Measurements from ENCODE around the gene PML.

Gene PML

DNA sequence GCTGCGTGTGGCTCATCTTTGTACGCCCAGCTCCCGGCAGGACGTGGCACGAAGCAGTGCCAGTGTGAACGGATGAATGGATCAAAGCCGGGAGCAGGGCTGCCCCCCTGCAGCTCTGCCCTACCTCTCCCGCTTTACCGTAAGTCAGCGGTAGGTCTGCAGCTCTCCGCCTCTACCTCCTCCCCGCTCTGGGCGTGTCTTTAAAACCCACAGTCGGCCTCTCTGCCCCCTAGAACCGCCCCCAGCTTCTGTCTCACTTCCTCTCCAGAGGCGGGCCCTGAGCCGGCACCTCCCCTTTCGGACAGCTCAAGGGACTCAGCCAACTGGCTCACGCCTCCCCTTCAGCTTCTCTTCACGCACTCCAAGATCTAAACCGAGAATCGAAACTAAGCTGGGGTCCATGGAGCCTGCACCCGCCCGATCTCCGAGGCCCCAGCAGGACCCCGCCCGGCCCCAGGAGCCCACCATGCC lies at the start of gene PML:
Gene PML, plus strand, starts transcription at position 304 of the 471 bp plus-strand sequence. Its CDS starts 97 bp downstream, at position 401.
- peak; percentile 98 for DNase-seq

DNA sequence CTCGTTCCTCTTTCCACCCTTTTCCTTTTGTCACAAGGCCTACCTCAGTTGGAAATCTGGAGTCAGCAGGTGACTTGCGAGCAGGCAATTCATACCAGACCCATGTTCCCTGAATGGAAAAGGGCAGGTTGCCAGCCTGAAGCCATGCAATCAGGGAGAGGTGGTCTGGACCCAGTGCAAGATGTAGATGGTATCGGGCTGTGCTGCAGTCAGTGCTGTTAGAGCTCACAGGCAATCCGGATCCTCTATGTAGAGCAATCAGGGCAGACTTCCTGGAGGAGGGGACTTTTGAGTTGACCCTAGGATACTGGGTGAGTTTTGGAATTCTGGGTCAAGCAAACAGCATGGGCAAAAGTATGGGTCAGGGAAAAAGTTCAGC lies 49.4 kb upstream of the PML start:
- no peak for DNase-seq

DNA sequence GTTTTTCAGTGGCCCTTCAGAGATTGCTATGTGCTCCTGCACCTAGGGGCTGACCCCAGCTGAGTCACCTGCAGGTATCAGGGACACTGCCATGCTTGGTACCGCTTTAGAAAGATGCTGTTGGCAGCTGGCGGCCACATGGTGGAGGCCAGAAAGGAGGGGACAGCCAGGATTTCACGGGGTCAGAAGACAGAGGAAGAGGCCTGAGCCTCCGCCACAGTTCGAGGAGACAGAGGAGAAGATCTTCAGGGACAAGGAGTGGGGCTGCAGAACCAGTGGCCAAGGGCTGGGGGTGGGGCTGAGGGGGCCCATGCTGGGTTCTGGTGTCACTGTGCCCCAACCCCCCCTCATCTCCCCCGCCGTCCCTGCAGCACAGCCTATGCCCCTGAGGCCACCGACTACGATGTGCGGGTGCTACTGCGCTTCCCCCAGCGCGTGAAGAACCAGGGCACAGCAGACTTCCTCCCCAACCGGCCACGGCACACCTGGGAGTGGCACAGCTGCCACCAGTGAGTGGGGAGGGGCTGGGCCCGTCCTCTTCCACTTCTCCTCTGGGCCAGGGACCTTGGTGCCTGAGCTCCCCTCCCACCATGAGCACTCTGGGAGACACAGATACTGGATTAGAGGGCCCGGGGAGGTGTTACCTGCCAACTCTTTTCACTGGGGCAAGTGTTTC lies 48.3 kb upstream of the PML start:
- DNase-seq, result no peak

DNA sequence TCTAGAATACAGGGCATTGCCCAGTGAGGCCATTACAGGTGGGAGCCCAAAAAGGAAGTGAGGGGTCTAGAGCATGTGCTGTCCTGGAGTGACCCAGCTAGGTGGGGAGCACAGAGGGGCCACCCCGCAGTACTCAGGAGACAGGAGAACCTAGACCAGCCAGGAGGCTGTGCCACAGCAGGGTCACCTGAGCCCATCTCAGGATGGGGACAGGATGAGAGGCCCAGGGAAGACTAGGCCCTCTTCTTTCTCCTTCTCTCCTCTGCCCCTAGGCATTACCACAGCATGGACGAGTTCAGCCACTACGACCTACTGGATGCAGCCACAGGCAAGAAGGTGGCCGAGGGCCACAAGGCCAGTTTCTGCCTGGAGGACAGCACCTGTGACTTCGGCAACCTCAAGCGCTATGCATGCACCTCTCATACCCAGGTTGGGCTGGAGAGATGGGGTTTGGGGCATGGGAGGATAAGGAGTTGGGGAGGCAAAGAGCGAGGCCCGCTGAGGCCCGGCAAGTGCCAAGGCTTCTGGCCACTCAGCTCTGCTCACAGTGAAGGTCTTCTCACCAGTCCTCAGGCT lies 47.6 kb upstream of the PML start:
- no peak for DNase-seq

GRCh38 chr15:73947651-73948050 lies 46.9 kb upstream of the PML start:
- no peak for DNase-seq

DNA sequence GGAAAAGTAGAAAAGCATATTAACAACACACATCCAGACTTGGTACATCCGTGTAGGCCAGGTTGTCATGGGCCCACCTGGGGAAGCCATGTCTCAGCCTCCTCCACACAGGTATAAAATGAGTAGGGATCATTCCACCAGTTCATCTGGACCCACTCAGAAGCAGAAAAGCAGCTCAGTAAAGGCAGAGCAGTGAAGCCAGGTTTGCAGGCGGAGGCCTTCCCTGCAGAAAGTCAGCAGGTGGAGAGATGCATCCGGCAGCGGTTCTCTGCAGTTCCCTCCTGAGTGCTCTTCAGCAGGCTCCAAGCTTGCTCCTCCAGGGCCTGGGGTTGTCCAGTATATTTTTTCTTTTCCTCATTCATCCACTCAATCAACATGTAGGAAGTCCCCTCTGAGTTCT lies 46.1 kb upstream of the PML start:
- no peak for DNase-seq

DNA sequence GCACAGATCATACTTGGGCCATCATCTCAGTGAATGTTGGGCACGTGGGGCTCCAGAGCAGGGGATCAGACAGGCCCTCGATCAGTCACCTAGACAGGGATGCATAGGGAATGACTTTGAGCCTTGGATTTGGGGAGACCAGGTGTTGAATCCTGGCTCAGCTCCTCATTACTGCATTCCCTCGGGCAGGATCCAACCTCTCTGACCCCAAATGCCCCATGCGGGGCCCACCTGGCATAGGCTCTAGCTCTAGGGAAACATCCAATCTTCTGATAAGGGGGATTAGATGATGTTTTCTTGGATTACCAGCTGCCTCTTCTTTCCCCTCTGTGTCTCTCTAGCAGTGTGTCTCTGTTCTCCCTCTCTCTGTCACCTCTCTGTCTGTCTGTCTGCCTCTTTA lies 45.5 kb upstream of the PML start:
- no peak for DNase-seq

- no peak for DNase-seq
These were observed 45.0 kb upstream of the PML start for GRCh38 chr15:73949496-73949895.

DNA sequence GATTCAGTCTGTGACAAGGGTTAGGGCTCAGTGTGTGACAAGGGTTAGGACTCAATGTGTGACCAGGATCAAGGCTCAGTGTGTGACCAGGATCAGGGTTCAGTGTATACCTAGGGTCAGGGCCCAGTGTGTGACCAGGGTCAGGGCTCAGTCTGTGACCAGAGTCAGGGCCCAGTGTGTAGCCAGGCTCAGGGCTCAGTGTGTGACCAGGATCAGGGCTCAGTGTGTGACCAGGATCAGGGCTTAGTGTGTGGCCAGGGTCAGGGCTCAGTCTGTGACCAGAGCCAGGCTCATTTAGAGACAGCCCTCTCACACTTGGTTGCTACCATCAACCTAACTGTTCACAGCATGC lies 44.1 kb upstream of the PML start:
- DNase-seq, result no peak

DNA sequence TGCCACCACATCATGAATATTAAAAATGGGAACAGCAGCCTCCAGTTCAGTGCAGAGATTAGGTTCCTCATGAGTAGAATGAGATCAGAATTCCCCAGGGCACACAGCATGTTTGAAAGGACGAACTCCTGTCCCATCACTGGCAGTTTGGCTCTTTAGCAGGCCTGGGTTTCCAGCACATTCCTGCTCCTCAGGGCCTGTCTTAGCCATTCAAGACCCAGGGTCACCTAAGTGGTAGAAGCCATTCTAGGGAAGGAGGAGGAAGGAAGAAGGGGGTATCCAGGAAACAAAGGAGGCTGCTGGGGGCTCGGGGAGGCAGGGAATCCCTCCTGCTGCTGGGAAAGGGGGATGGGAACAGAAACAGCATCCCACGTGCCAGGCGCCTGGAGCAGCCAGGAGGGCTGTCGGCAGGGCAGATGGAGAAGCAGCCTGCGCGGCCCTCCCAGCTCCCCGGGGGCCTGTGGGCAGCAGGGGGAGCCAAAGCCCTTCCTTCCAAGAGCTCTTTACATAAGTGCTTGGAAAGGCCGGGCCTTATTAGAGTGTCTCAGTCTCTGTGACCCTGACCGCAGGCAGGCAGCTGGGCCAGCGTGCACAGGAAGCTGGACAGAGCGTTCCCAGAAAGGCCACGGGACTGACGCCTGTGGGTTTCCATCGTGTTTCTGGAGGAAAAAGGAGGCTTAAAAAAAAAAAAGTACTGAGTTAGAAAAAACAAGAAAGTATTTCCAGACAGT lies 43.5 kb upstream of the PML start:
- DNase-seq, result peak; percentile 72 to 77

DNA sequence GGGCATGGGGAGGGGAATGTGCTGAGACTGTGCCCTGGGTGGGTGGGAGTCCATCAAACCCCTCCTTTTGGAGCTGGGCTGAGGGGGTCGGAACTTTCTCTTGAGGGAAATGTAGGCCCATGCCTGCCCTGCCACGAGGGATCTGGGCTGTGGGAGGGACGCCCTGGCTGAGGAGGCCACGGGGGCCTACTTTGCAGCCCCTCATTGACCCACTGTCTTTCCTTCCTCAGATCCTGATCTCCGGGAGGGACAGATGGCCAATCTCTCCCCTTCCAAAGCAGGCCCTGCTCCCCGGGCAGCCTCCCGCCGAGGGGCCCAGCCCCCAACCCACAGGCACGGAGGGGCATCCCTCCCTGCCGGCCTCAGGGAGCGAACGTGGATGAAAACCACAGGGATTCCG lies 42.9 kb upstream of the PML start:
- no peak for DNase-seq

DNA sequence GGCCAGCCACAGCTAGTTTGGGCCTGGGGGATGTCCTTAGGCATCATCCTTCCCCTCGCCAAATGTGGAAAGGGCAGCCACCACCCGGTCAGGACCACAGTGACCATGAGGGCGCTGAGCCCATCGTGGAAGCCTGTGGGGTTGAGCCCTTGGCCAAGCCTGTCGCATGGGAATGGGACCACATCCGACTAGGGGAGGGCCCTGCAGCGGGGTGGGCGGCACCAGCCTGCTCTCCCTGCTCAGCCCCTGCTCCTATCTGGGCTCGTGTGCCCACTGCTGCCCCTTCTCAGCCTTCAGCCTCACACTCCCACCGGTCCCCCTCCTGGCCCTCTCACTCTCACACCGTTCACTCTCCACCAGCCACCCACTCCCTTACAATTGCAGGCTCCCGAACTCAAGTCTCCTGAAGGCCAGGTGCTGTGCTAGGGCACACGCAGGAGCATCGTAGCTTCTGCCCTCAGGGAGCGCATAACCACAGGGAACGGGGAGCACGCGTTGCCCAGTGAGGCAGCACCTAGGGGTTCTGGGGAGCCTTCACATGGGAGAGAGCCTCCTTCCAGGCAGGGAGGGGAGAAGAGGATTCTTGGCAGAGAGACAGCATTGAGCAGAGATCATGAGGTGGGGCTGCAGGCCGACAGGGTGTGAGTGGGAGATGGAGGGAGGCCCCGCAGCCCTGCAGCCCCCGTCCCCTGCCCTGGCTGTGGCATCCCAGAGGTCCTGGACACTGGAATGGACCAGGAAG lies 42.2 kb upstream of the PML start:
- DNase-seq, result no peak

DNA sequence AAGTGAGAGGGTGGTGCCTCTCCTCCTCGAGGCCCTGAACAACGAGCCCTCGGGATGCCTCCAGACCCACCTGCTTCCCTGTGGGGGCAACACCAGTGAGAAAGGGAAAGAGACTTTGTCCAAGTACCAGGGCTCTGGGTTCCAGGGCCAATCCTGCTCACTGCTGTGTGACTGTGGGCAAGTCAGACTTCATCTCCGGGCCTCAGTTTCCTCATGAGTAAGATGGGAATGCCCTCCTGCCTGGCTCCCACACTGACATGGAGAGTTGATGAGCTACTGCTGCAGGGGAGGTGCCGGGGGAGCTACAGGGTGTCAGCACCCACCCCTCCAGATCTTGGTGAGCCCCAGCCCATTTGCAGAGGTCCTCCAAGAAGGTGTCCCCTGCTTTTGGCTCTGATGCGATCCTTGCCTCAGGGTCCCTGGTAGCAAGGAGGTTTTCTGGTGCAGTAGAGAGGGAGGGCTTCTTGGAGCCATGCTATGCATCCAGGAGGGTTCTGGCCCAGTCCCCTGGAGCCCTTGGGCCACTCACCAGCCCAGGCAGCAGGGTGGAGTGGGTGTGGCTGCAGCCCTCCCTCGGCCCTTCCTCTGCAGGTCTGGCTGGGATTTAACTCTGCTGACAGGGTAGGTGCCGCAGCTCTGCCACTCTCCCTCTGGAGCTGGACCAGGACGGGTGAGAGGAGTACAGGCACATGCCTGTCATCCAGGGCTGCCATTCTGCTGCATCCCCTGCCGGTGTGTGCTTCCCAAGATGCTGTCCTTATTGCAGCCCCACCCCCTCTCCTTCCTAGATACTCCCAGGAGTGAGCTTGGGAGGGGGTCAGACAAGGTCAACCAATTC lies 41.4 kb upstream of the PML start:
- DNase-seq, result no peak

GRCh38 chr15:73954188-73955145 lies 40.0 kb upstream of the PML start:
- no peak for DNase-seq

GRCh38 chr15:73955326-73955725 lies 39.2 kb upstream of the PML start:
- no peak for DNase-seq

- no peak for DNase-seq
These were observed 38.4 kb upstream of the PML start for GRCh38 chr15:73955861-73956742.

GRCh38 chr15:73956743-73957135 lies 37.8 kb upstream of the PML start:
- DNase-seq, result no peak

GRCh38 chr15:73957276-73957675 lies 37.2 kb upstream of the PML start:
- no peak for DNase-seq

DNA sequence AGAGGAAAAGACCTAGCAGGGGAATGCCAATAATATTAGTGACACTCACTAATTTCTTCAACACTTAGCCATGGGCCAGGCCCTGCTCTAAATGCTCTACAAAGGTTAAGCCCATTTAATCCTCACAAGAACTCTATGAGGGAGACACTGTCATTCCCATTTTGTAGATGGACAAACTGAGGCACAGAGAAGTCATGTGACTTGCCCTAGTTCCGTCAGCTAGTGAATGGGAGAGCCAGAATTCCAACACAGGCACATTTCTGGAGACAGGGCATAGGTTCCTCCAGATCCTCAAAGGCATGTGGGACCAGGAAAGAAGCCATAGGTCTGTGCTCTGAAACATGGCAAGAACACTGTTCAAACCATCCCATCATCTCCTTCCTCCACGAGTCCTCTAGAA lies 36.7 kb upstream of the PML start:
- no peak for DNase-seq

DNA sequence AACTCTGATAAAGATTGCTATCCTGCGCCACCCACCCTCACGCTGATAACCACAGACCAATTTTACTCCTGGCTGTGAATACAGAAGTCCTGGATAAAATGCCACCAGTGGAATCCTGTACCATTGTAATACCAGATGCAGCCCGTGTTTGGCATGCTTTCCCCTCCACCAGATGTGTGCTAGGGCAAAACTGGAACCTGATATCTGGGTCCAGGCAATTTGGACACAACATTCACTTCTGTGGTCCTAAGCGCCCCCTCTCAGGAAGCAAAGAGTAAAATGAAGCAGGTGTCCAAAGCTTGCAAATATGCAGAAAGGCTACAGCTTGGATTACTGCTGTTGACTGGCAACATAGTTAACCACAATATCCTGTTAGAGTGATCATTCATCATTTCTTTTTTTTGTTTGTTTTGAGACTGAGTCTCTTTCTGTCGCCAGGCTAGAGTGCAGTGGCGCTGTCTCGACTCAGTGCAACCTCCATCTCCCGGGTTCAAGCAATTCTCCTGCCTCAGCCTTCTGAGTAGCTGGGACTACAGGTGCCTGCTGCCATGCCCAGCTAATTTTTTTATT lies 35.4 kb upstream of the PML start:
- peak; percentile 21 to 32 for DNase-seq

All from Kasumi-1 (cell line).